WTC11 (cell line): ENCODE measurements around the gene LHFPL6. TPM values are rescaled to one million over a fixed set of nuclear protein-coding genes. Genes with fewer than 3 reads are reported as not detected.

ENCODE experiments used
- ATAC-seq: fragments of 200-7000 bp; cut with Tn5 transposase; 2 replicates; pipeline ENCODE4 v1.10.0; 2021; ENCODE audit warnings: mild to moderate bottlenecking, moderate library complexity
- CTCF ChIA-PET: fragments of 300-600 bp; sonication (Branson Sonifier 250); formaldehyde crosslinking; loops from one replicate; lab custom pipeline; 2021; ENCODE audit warnings: antibody characterized with exemption; lab: Charles Lee
- POLR2A ChIA-PET: fragments of 350-600 bp; sonication (Branson Sonifier 250); formaldehyde crosslinking; loops from one replicate; lab custom pipeline; 2021; ENCODE audit warnings: antibody characterized with exemption; lab: Charles Lee
- DNase-seq: peaks from one replicate; pipeline ENCODE4 v3.0.0; 2021; ENCODE audit warnings: low spot score
- H3K27ac Mint-ChIP-seq: 2 replicates; pipeline ENCODE4 v1.8.0; 2021; ENCODE audit warnings: mixed read lengths
- H3K27me3 Mint-ChIP-seq: 2 replicates; pipeline ENCODE4 v1.8.0; 2021; ENCODE audit warnings: low read depth, mild to moderate bottlenecking, moderate library complexity, mixed read lengths
- H3K36me3 Mint-ChIP-seq: 2 replicates; pipeline ENCODE4 v1.8.0; 2021; ENCODE audit warnings: mixed read lengths
- H3K4me1 Mint-ChIP-seq: 2 replicates; pipeline ENCODE4 v1.8.0; 2022; ENCODE audit warnings: mixed read lengths
- H3K4me3 Mint-ChIP-seq: 2 replicates; pipeline ENCODE4 v1.8.0; 2021; ENCODE audit warnings: mild to moderate bottlenecking, moderate library complexity, mixed read lengths
- H3K9me3 Mint-ChIP-seq: 2 replicates; pipeline ENCODE4 v1.8.0; 2021; ENCODE audit warnings: mixed read lengths
- AR ChIP-seq: fragments of 250-450 bp; sonication (Bioruptor Pico); IDR thresholded peaks from 2 replicates; pipeline ENCODE4 v1.9.0; 2021; ENCODE audit warnings: mild to moderate bottlenecking
- ATF2 ChIP-seq: sonication (generic); formaldehyde crosslinking; IDR thresholded peaks from 2 replicates; pipeline ENCODE4 v1.8.1; 2022; ENCODE audit warnings: low read depth, missing genetic modification reagents, borderline replicate concordance
- ATF3 ChIP-seq: sonication (generic); formaldehyde crosslinking; conservative IDR thresholded peaks from 2 replicates; pipeline ENCODE4 v1.8.1; 2022; ENCODE audit warnings: mild to moderate bottlenecking, missing genetic modification reagents
- CDX4 ChIP-seq: fragments of 250-450 bp; sonication (Bioruptor Pico); IDR thresholded peaks from 2 replicates; pipeline ENCODE4 v1.9.0; 2021; ENCODE audit warnings: moderate library complexity, mild to moderate bottlenecking, inconsistent platforms, borderline replicate concordance
- FOXJ3 ChIP-seq: sonication (generic); formaldehyde crosslinking; IDR thresholded peaks from 2 replicates; pipeline ENCODE4 v1.9.0; 2021; ENCODE audit warnings: missing genetic modification reagents, mild to moderate bottlenecking, borderline replicate concordance
- FOXK1 ChIP-seq: sonication (generic); formaldehyde crosslinking; IDR thresholded peaks from 2 replicates; pipeline ENCODE4 v1.8.0; 2022; ENCODE audit warnings: mild to moderate bottlenecking, moderate library complexity, missing genetic modification reagents
- GRHL2 ChIP-seq: fragments of 250-450 bp; sonication (Bioruptor Pico); IDR thresholded peaks from 2 replicates; pipeline ENCODE4 v1.8.0; 2022; ENCODE audit warnings: mild to moderate bottlenecking, moderate library complexity; ENCODE audit not compliant: insufficient replicate concordance, severe bottlenecking
- JAZF1 ChIP-seq: fragments of 250-450 bp; sonication (Bioruptor Pico); IDR thresholded peaks from 2 replicates; pipeline ENCODE4 v1.9.0; 2021; ENCODE audit warnings: moderate library complexity, mild to moderate bottlenecking, inconsistent platforms
- MAX ChIP-seq: sonication (generic); formaldehyde crosslinking; IDR thresholded peaks from 2 replicates; pipeline ENCODE4 v1.8.0; 2022; ENCODE audit warnings: mild to moderate bottlenecking, missing genetic modification reagents
- OVOL2 ChIP-seq: fragments of 250-450 bp; sonication (Bioruptor Pico); IDR thresholded peaks from 2 replicates; pipeline ENCODE4 v1.9.0; 2021; ENCODE audit warnings: mild to moderate bottlenecking, borderline replicate concordance
- PREB ChIP-seq: sonication (generic); formaldehyde crosslinking; IDR thresholded peaks from 2 replicates; pipeline ENCODE4 v1.8.1; 2022; ENCODE audit warnings: mild to moderate bottlenecking, missing genetic modification reagents, moderate library complexity, borderline replicate concordance
- STAT6 ChIP-seq: sonication (generic); formaldehyde crosslinking; conservative IDR thresholded peaks from 2 replicates; pipeline ENCODE4 v1.8.1; 2023; ENCODE audit warnings: mild to moderate bottlenecking, low read depth, missing genetic modification reagents, moderate library complexity
- ZBTB43 ChIP-seq: sonication (generic); formaldehyde crosslinking; IDR thresholded peaks from 2 replicates; pipeline ENCODE4 v1.8.1; 2023; ENCODE audit warnings: mild to moderate bottlenecking, missing genetic modification reagents
- ZNF232 ChIP-seq: sonication (generic); formaldehyde crosslinking; IDR thresholded peaks from 2 replicates; pipeline ENCODE4 v1.8.0; 2022; ENCODE audit warnings: mild to moderate bottlenecking, missing genetic modification reagents
- ZNF281 ChIP-seq: sonication (generic); formaldehyde crosslinking; IDR thresholded peaks from 2 replicates; pipeline ENCODE4 v1.8.0; 2023; ENCODE audit warnings: mild to moderate bottlenecking, missing genetic modification reagents
- ZNF423 ChIP-seq: fragments of 250-450 bp; sonication (Bioruptor Pico); IDR thresholded peaks from 2 replicates; pipeline ENCODE4 v2.1.2; 2022; ENCODE audit warnings: mild to moderate bottlenecking, moderate library complexity
- ZNF512 ChIP-seq: sonication (generic); formaldehyde crosslinking; IDR thresholded peaks from 2 replicates; pipeline ENCODE4 v1.8.1; 2022; ENCODE audit warnings: missing genetic modification reagents, borderline replicate concordance
- ZNF671 ChIP-seq: fragments of 250-450 bp; sonication (Bioruptor Pico); IDR thresholded peaks from 2 replicates; pipeline ENCODE4 v1.8.0; 2021; ENCODE audit warnings: mild to moderate bottlenecking
- total RNA-seq: library from RNA; stranded (reverse); gene quantifications from 3 replicates; pipeline ENCODE4 v1.2.3, GENCODE V29; 2021

LHFPL6 gene
- total RNA-seq, 1 experiment from 2014 or later: 4.5 TPM

- POLR2A ChIA-PET: no interaction called here
- TF ChIP-seq ATF2 (CRISPR knock-in tag): no peak
- no peak for TF ChIP-seq JAZF1 (CRISPR knock-in tag)
- no peak for TF ChIP-seq FOXK1 (CRISPR knock-in tag)
- TF ChIP-seq ZBTB43 (CRISPR knock-in tag): no peak
- TF ChIP-seq GRHL2 (CRISPR knock-in tag): no peak
- TF ChIP-seq ZNF232: no peak
- TF ChIP-seq ZNF512 (CRISPR knock-in tag): no peak
- TF ChIP-seq CDX4 (CRISPR knock-in tag): no peak
- H3K4me3 Mint-ChIP-seq: no peak overlapping the region
- ATAC-seq: no peak
- H3K27me3 Mint-ChIP-seq: no peaks in the 10 kb centered on the region
- CTCF ChIA-PET: interaction anchor here (1.2 kb wide), 1 partner anchor 155 kb away, joined by 3 read pairs; no protein-coding TSS in a partner anchor
- no peaks in the 10 kb centered on the region for H3K4me1 Mint-ChIP-seq
- DNase-seq: no peak
- peaks cover 9% of the 10 kb centered on the region for H3K9me3 Mint-ChIP-seq
- no peak overlapping the region for H3K27ac Mint-ChIP-seq
- H3K36me3 Mint-ChIP-seq: no peaks in the 10 kb centered on the region
Measured at GRCh38 chr13:39461685-39462266, 141.2 kb downstream of the LHFPL6 start.

GRCh38 chr13:39457274-39457673 lies 145.7 kb downstream of the LHFPL6 start:
- Mint-ChIP-seq H3K36me3 (no peaks in the 10 kb centered on the region), H3K9me3 (peaks cover 9% of the 10 kb centered on the region), H3K4me3 (no peak overlapping the region)
- TF ChIP-seq PREB: no peak
- no peak for TF ChIP-seq ZNF423 (CRISPR knock-in tag)
- TF ChIP-seq STAT6 (CRISPR knock-in tag): no peak
- no peak for TF ChIP-seq ZNF671
- no peak for TF ChIP-seq ZNF232
- TF ChIP-seq MAX (CRISPR knock-in tag): no peak
- no peak for TF ChIP-seq OVOL2
- no peak for TF ChIP-seq ATF3 (CRISPR knock-in tag)
- TF ChIP-seq ZNF281 (CRISPR knock-in tag): no peak
- no peak for TF ChIP-seq AR (CRISPR knock-in tag)
- no peak for TF ChIP-seq FOXJ3 (CRISPR knock-in tag)

More at GRCh38 chr13:39457274-39457673, 145.7 kb downstream of the LHFPL6 start:
- CTCF ChIA-PET: no interaction called here
- no peak for DNase-seq
- POLR2A ChIA-PET: no interaction called here
- peaks cover 6% of the 10 kb centered on the region for H3K4me1 Mint-ChIP-seq
- no peak for ATAC-seq
- no peaks in the 10 kb centered on the region for H3K27me3 Mint-ChIP-seq
- no peak overlapping the region for H3K27ac Mint-ChIP-seq
